Measurements from ENCODE around the gene PPIE. TPM values are rescaled to one million over a fixed set of nuclear protein-coding genes. Genes with fewer than 3 reads are reported as not detected.
A peak's percentile ranks its signal among the peaks of the same experiment; 100 is the strongest.

The PPIE gene
- total and polyA plus RNA-seq, 3 donors from 2014 or later: 71.5 to 109 (median 82.8) TPM

GRCh38 chr1:39701049-39701439, 37.6 kb upstream of the PPIE start:
- WGBS, 2 donors: 3 to 11% methylated on average over 12 of the region's 12 CpGs
- H3K27me3 ChIP-seq: no peaks in the 10 kb centered on the region
- H3K4me3 ChIP-seq: no peak overlapping the region
- peaks cover 15% of the 10 kb centered on the region for H3K4me1 ChIP-seq
- H3K27ac ChIP-seq: peak overlapping the region; percentile 67 to 80
- peak; percentile 92 for DNase-seq
- no peaks in the 10 kb centered on the region for H3K9me3 ChIP-seq
- no peaks in the 10 kb centered on the region for H3K36me3 ChIP-seq (ENCODE audit: low read depth, missing control alignments)
- intact Hi-C loops (cut with DNase I; ENCODE audit: low total_unique reads): no loop called here
- TF ChIP-seq POLR2A (IDR thresholded peaks at IDR 0.05): no peak
- no peak for TF ChIP-seq CTCF (IDR thresholded peaks at IDR 0.05)

- Histone ChIP-seq H3K27me3 (no peaks in the 10 kb centered on the region), H3K9me3 (no peaks in the 10 kb centered on the region), H3K4me3 (no peak overlapping the region), H3K27ac (no peak overlapping the region), H3K36me3 (ENCODE audit: low read depth, missing control alignments) (no peaks in the 10 kb centered on the region), H3K4me1 (peaks cover 15% of the 10 kb centered on the region)
- intact Hi-C loops (cut with DNase I; ENCODE audit: low total_unique reads): no loop called here
- DNase-seq: no peak
- no peak for TF ChIP-seq CTCF (IDR thresholded peaks at IDR 0.05)
- no peak for TF ChIP-seq POLR2A (IDR thresholded peaks at IDR 0.05)
- WGBS, 2 donors: 87 to 100% methylated on average over 1 of the region's 1 CpG
These were observed 33.9 kb upstream of the PPIE start for GRCh38 chr1:39704757-39705156.

- DNase-seq: no peak
These were observed 31.2 kb upstream of the PPIE start for GRCh38 chr1:39707506-39707905.

GRCh38 chr1:39711104-39711965, 27.3 kb upstream of the PPIE start:
- Histone ChIP-seq H3K27ac (no peak overlapping the region), H3K9me3 (no peaks in the 10 kb centered on the region), H3K4me1 (no peaks in the 10 kb centered on the region), H3K36me3 (ENCODE audit: low read depth, missing control alignments) (no peaks in the 10 kb centered on the region), H3K4me3 (no peak overlapping the region), H3K27me3 (no peaks in the 10 kb centered on the region)
- no peak for DNase-seq
- intact Hi-C loops (cut with DNase I; ENCODE audit: low total_unique reads): loop anchor here (10.0 kb wide), 1 partner anchor 107 kb away; no protein-coding TSS in a partner anchor
- TF ChIP-seq CTCF (IDR thresholded peaks at IDR 0.05) (no peak), POLR2A (IDR thresholded peaks at IDR 0.05) (no peak)
- 80 to 91% methylated on average over 12 of the region's 12 CpGs for WGBS, 2 donors

More at GRCh38 chr1:39707506-39707905, 31.2 kb upstream of the PPIE start:
- WGBS, 2 donors: 54 to 63% methylated on average over 4 of the region's 4 CpGs
- no peaks in the 10 kb centered on the region for H3K4me1 ChIP-seq
- no peaks in the 10 kb centered on the region for H3K36me3 ChIP-seq (ENCODE audit: low read depth, missing control alignments)
- TF ChIP-seq POLR2A (IDR thresholded peaks at IDR 0.05) (no peak), CTCF (IDR thresholded peaks at IDR 0.05) (no peak)
- no peaks in the 10 kb centered on the region for H3K27me3 ChIP-seq
- no peak overlapping the region for H3K4me3 ChIP-seq
- intact Hi-C loops (cut with DNase I; ENCODE audit: low total_unique reads): no loop called here
- no peak overlapping the region for H3K27ac ChIP-seq
- H3K9me3 ChIP-seq: no peaks in the 10 kb centered on the region
